NOMO-1 (cell line): ENCODE data around the gene RASGRP1.
A peak's percentile ranks its signal among the peaks of the same experiment; 100 is the strongest.

Experiments
- DNase-seq, 2 experiments: peaks; one replicate each; lab custom pipeline; 2025; ENCODE audit not compliant: unreplicated experiment in 2 of 2; lab: John Stamatoyannopoulos, UW

Gene RASGRP1

GRCh38 chr15:38576837-38577236 is 12.2 kb upstream of the RASGRP1 start:
- no peak for DNase-seq

GRCh38 chr15:38576261-38576660 is 11.6 kb upstream of the RASGRP1 start:
- DNase-seq, result no peak

DNA sequence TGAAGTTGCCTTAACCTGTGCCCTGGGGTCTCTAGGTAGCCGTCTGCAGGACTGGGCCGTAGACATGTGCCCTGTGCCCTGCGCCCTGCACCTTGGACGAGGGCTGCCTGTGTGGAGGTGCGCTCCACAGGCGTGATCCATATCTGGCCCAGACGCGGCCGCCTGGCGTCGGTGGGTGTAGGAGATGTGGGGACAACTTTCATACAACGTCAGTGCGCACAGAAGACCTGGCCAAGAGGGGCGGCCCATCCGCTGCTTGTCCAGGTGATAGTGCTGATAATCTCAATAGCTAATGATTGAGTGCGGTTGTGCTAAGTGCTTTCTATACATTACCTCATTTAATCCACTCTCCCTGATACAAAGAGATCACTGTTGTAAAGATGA is 665 bp upstream of the RASGRP1 start:
- no peak for DNase-seq

DNA sequence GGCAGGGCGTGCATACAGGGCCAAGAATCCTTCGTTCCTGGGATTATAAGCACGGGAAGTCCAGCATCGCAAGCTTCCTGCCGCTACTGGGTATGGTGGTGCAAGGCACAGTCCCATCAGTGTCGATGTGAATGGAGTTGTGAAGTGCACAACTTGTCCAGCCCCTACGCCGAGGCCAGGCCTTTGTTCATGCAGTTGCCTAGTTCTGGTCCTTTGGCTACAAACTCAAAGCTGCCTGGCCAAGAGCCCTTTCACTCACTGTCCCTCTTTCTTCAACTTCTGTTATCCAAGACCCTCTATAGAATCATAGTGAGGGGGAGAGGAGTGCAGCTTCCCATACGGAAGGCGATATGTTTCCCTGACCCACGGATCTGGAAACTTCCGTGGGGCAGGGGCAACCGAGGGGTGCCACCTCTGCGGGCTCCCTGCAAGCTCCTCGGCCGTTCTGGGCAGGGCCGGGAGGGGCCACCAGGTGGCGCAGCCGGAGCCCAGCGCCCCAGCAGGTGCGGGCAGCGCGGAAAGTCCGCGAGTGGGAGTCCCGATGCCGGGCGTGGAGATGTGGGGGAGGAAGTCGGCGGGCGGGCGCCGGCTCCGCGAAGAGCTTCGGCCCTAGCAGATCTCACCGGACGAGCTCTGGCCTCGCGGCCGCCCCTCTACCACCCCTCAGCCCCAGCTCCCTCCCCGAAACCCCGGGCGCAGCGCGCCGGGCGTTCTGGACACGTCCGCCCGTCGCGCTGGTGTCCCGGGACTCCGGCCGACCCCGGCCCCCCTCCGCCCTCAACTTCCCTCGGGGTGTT is 693 bp downstream of the RASGRP1 start:
- peak; percentile 30 to 48 for DNase-seq

GRCh38 chr15:38562278-38562677 is 2.3 kb downstream of the RASGRP1 start:
- DNase-seq, result no peak

- no peak for DNase-seq
These were observed 4.1 kb downstream of the RASGRP1 start for GRCh38 chr15:38560456-38560926.

- no peak for DNase-seq
These were observed 4.8 kb downstream of the RASGRP1 start for GRCh38 chr15:38559636-38560307.

- no peak for DNase-seq
These were observed 5.5 kb downstream of the RASGRP1 start for GRCh38 chr15:38559131-38559530.

DNA sequence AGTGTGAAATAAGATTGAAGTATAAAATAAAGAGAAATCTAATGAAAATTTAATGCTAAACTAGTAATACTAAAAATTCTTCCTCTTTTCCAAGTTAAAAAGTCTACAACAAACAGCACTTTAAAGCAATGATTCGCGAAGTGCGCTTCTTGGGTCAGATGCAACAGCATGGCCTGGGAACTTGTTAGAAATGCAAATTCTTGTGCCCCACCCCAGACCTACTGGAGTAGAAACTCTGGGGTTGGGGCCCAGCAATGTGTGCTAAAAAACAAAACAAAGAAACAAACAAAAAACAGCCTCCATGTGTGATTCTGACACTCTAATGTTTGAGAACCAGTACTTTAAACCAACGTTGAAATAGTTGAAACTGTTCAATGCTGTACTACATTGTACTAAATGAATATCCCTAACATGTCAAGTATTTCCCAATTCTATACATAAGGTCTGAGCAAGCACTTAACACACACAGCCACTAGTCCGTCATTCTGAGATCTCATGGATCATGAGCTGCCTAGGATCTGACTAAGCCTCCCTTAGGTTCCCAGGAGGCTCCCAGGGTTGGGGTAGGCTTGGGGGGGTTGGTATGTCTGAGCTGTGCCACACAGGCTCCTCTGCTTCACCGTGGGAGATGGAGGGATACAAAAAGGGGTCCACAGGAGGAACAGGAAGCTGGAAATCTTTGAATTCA is 6.1 kb downstream of the RASGRP1 start:
- no peak for DNase-seq

DNA sequence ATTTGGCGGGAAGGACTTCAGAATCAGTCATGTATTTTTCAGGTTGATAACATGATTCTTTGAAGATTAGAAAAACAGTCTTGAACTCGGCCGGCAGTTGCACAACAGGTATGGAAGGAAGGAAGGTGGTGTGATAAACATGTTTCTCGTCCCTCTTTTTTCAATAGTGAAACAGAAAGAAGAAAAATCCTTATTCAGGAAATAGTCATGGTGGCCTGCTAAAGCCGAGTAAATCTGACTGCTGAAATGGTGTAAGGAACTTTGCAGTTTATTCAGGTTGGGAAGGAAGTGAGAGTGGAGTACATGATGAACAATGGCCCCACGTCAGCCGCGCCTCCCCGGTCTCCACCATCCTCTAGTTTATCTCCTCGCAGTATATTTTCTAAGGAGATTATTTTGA is 6.7 kb downstream of the RASGRP1 start:
- peak; percentile 3 to 5 for DNase-seq

- no peak for DNase-seq
These were observed 8.8 kb downstream of the RASGRP1 start for GRCh38 chr15:38555686-38556334.

DNA sequence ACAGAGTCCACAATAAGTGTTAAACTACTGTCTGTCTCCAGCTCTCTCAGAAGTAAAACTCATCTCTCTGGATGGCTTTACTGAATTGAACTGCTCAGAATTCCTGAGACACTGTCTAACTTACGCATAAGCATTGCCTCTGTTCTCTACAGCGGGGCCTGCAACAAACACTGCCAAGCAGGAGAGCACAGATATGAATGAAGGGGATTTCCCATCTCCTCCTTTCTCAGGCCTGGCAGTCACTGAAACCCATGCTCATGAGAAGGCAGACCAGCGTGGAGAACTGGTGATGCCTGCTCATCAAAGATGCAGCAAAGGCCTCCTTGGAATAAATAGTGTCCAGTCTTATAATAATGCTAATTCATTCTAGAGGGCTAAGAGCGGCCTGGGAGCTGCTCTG is 10.3 kb downstream of the RASGRP1 start:
- DNase-seq, result no peak

DNA sequence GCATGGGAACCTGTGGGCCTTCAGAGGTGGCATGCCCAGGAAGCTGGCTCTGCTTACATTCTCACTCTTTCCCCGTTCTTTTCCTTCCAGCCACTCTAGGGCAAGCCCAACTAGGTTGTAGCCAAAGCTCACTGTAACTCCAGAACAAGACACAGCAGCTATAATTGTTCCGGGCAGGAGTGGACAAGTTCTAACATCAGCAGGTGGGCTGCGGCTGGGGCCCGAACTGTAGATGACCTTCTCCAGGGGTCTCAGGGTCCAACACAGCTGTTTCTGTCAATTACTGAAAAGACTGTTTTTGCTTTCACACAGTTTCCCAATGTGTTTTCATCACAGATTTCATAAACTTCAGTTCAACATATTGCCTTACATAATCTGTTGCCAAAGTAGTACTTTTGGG is 11.5 kb downstream of the RASGRP1 start:
- no peak for DNase-seq

DNA sequence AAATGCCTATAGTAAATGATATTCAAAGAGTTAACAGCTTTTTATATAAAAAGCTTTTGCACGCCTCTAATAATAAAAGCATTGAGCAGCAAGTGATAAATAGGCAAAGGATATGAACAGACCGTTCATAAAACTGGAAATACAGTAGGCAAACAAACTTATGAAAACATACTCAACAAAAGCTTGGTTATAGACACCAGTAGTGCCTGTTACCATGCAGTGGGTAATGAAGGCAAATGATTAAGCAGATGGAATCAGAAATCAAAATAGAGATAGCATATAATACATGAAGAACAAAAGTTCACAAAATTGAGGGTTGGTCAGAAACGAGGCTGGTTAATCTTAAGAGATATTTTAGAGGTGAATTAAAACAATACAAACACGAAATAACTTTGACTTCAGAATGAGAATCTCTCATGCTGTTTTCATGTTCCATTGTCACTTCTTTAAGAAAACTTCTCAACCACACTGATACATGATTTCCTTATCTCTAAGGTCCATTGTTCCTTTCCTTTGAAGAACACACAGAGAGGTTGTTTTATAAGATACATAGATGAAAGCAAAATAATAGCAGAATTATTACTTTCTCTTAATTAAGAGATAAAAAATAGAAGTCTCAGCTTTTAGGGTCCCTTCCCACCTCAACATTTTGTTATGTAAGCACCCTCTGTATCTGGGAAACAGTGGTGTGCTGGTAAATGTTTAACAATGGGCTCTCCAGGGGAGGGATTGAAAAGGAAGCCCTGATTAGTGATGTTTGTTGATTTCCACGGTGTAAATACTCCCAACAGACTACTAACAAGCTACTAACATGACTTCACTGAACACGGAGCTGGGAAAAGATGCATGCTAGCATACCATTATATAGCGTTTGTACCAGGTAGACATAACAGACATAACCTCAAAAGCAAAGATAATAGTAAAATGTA is 12.6 kb downstream of the RASGRP1 start:
- no peak for DNase-seq

DNA sequence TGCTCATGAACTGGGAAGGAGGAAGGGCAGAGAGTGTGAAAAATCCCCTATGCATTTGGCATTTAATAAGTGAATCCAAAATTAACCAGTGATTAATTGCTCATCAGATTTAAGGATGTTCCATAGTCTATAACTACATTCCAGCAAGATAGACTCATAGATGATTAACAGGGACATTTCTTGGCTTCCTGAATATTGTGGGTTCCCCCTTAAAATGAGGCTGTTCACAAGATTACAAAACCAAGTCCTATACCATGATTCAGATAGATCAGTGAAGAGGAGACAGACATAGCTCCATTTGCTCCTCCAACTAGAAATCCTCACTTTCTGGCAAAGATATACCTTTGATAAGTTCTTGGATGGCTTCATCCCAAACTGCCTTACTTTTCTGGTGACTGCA is 15.4 kb downstream of the RASGRP1 start:
- DNase-seq, result no peak

GRCh38 chr15:38547255-38547997 is 17.2 kb downstream of the RASGRP1 start:
- DNase-seq, result no peak

- DNase-seq, result no peak
These were observed 19.4 kb downstream of the RASGRP1 start for GRCh38 chr15:38545179-38545578.

GRCh38 chr15:38541026-38541425 is 23.6 kb downstream of the RASGRP1 start:
- no peak for DNase-seq

- no peak for DNase-seq
These were observed 24.1 kb downstream of the RASGRP1 start for GRCh38 chr15:38540510-38540909.

DNA sequence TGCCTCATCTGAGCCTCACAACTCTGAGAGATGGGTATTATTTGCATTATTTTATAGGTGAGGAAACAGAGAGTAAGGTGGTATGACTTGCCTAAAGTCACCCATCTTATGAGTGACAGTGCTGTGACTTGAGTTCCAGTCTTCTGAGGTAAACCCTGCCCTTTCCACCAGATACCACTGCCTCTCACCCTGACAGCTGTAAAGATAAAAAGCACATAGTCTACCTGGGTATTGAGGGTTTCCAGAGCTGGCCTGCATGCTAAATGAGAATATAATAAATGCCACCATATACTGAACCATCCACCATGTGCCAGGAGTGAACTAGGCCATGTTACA is 25.6 kb downstream of the RASGRP1 start:
- no peak for DNase-seq
